Astrocyte (in vitro differentiated cells and primary cell): ENCODE measurements around the gene ERVH48-1. TPM values are rescaled to one million over a fixed set of nuclear protein-coding genes. Genes with fewer than 3 reads are reported as not detected.
"Not testable (repeated sequence)": the region's sequence is repeated elsewhere in the genome, so short reads cannot be mapped to it uniquely, and the experiment has no call there.

Experiments
- DNase-seq: peaks from one replicate; pipeline ENCODE4 v3.0.0-alpha.2; 2010; ENCODE audit warnings: low read depth
- FAIRE-seq: peaks from 2 replicates; lab custom pipeline; 2011; peaks lifted over from hg19 to GRCh38; lab: Jason Lieb, UNC
- H2AFZ ChIP-seq: 2 replicates; pipeline ENCODE4 v1.6.0; 2012; ENCODE audit warnings: low read depth, low read length, inconsistent platforms
- H3K27ac ChIP-seq: 2 replicates; pipeline ENCODE4 v1.5.1; 2011; ENCODE audit warnings: low read depth, low read length, inconsistent platforms
- H3K27me3 ChIP-seq: 2 replicates; pipeline ENCODE4 v1.6.0; 2011; ENCODE audit warnings: low read length, inconsistent platforms; ENCODE audit not compliant: insufficient read depth
- H3K36me3 ChIP-seq: 2 replicates; pipeline ENCODE4 v1.5.1; 2011; ENCODE audit warnings: low read length, inconsistent platforms; ENCODE audit not compliant: insufficient read depth
- H3K4me1 ChIP-seq: 2 replicates; pipeline ENCODE4 v1.5.1; 2011; ENCODE audit warnings: low read length, inconsistent platforms; ENCODE audit not compliant: insufficient read depth
- H3K4me2 ChIP-seq: 2 replicates; pipeline ENCODE4 v1.6.0; 2012; ENCODE audit warnings: low read length, inconsistent platforms
- H3K4me3 ChIP-seq: 2 replicates; pipeline ENCODE4 v1.5.1; 2011; ENCODE audit warnings: low read depth, mild to moderate bottlenecking, low read length, inconsistent platforms; ENCODE audit not compliant: insufficient read depth
- H3K79me2 ChIP-seq: 2 replicates; pipeline ENCODE4 v1.6.0; 2012; ENCODE audit warnings: mild to moderate bottlenecking, low read length, inconsistent platforms; ENCODE audit not compliant: insufficient read depth
- H3K9ac ChIP-seq: 2 replicates; pipeline ENCODE4 v1.6.0; 2012; ENCODE audit warnings: mild to moderate bottlenecking, low read length, inconsistent platforms
- H3K9me3 ChIP-seq: 2 replicates; pipeline ENCODE4 v1.5.1; 2012; ENCODE audit warnings: low read depth, mild to moderate bottlenecking, low read length, inconsistent platforms; ENCODE audit not compliant: insufficient read depth
- H4K20me1 ChIP-seq: 2 replicates; pipeline ENCODE4 v1.6.0; 2012; ENCODE audit warnings: low read length, inconsistent platforms; ENCODE audit not compliant: insufficient read depth
- H3K27ac Mint-ChIP-seq: one replicate; pipeline ENCODE4 v1.8.0; 2021; ENCODE audit warnings: mild to moderate bottlenecking, mixed read lengths; ENCODE audit not compliant: unreplicated experiment
- H3K27me3 Mint-ChIP-seq: one replicate; pipeline ENCODE4 v1.8.0; 2021; ENCODE audit warnings: low read depth, mixed read lengths; ENCODE audit not compliant: unreplicated experiment
- H3K36me3 Mint-ChIP-seq: one replicate; pipeline ENCODE4 v1.8.0; 2021; ENCODE audit warnings: low read depth, mixed read lengths; ENCODE audit not compliant: unreplicated experiment
- H3K4me1 Mint-ChIP-seq: one replicate; pipeline ENCODE4 v1.8.0; 2021; ENCODE audit warnings: low read depth, mixed read lengths; ENCODE audit not compliant: unreplicated experiment
- H3K4me3 Mint-ChIP-seq: one replicate; pipeline ENCODE4 v1.8.0; 2021; ENCODE audit warnings: mild to moderate bottlenecking, moderate library complexity, mixed read lengths; ENCODE audit not compliant: unreplicated experiment
- H3K9me3 Mint-ChIP-seq: one replicate; pipeline ENCODE4 v1.8.0; 2021; ENCODE audit warnings: mild to moderate bottlenecking, mixed read lengths; ENCODE audit not compliant: unreplicated experiment
- CTCF ChIP-seq: IDR thresholded peaks from 2 replicates; pipeline ENCODE4 v1.5.1; 2011; ENCODE audit warnings: low read depth, mild to moderate bottlenecking, inconsistent platforms, low read length, moderate library complexity; ENCODE audit not compliant: insufficient read depth
- EZH2 ChIP-seq: IDR thresholded peaks from 2 replicates; pipeline ENCODE4 v1.6.1; 2012; ENCODE audit warnings: mild to moderate bottlenecking, low read length, inconsistent platforms; ENCODE audit not compliant: insufficient read depth
- total RNA-seq: library from RNA; stranded (reverse); gene quantifications from 2 replicates; pipeline ENCODE4 v1.2.1, GENCODE V29; 2021

Gene ERVH48-1
- total RNA-seq, 1 donor from 2014 or later: 1.1 TPM

GRCh38 chr21:42880352-42880751, 45.1 kb downstream of the ERVH48-1 start:
- no peaks in the 10 kb centered on the region for H3K27me3 ChIP-seq
- no peak for TF ChIP-seq CTCF
- no peak for TF ChIP-seq EZH2
- peak overlapping the region; percentile 88 for H3K9ac ChIP-seq
- H2AFZ ChIP-seq: peak overlapping the region; percentile 90
- Mint-ChIP-seq H3K27ac (peak overlapping the region; percentile 95), H3K27me3 (no peaks in the 10 kb centered on the region), H3K4me3 (peak overlapping the region; percentile 99), H3K36me3 (no peaks in the 10 kb centered on the region), H3K9me3 (no peaks in the 10 kb centered on the region), H3K4me1 (peaks cover 3% of the 10 kb centered on the region)
- FAIRE-seq: no peak
- no peak overlapping the region for H3K27ac ChIP-seq
- DNase-seq: no peak
- peaks cover 5% of the 10 kb centered on the region for H4K20me1 ChIP-seq
- no peaks in the 10 kb centered on the region for H3K9me3 ChIP-seq
- peak overlapping the region; percentile 79 for H3K4me3 ChIP-seq
- H3K4me2 ChIP-seq: peak overlapping the region; percentile 98
- peaks cover 6% of the 10 kb centered on the region for H3K36me3 ChIP-seq
- H3K4me1 ChIP-seq: peaks cover 10% of the 10 kb centered on the region
- H3K79me2 ChIP-seq: peaks cover 51% of the 10 kb centered on the region

DNA sequence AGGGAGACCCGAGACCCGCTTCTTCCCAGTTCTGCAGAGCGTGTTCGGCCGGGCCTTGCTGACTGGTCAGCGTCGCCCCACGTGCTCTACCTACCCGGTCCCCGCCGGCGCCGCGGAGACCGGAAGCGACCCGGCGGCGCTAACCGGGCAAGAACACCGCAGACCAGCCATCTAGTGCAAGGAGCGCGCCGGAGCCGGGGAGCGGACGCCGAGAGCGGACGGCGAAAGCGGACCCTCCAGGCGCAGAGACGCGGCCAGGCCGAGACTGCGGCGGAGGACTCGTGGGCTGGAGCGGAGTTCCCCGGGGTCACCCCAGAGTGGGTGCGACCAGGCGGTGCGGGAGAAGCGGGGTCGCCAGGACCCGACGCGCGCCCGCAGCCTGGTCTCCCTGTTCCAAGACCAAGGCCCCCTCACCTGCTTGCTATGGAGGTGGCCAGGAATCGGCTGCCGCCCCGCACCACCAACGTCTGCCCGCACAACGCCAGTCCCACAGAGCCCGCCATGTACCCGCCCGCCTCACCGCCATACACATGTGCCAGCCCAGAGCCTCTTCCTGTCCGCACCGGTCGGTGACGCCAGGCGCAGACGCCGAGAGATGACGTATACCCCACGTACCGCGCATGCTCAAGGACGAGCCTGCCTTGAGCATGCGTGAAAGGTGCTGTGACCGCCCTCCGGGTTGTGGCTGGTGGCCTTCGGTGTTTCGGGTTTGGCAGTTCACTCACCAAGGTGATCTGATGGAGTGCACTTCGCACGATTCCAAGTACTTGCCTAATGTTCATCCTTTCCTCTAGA, 46.2 kb downstream of the ERVH48-1 start, which contains the start of gene WDR4:
WDR4 (minus strand) TSS at position 547 of the 795 bp plus-strand sequence; CDS start at position 503, 44 bp downstream.
- H3K9ac ChIP-seq: peak within 1 kb of the TSS; percentile 88
- peak within 1 kb of the TSS; percentile 98 for H3K4me2 ChIP-seq
- H2AFZ ChIP-seq: peak within 1 kb of the TSS; percentile 90
- peaks cover 6% of the 10 kb centered on the region for H3K36me3 ChIP-seq
- peak within 1 kb of the TSS; percentile 79 for H3K4me3 ChIP-seq
- Mint-ChIP-seq H3K27me3 (no peaks in the 10 kb centered on the region), H3K27ac (peak within 1 kb of the TSS; percentile 95), H3K4me3 (peak within 1 kb of the TSS; percentile 99), H3K9me3 (no peaks in the 10 kb centered on the region), H3K36me3 (no peaks in the 10 kb centered on the region), H3K4me1 (peaks cover 3% of the 10 kb centered on the region)
- H3K9me3 ChIP-seq: no peaks in the 10 kb centered on the region
- peak within 1 kb of the TSS; percentile 60 for H3K27ac ChIP-seq
- H4K20me1 ChIP-seq: peaks cover 5% of the 10 kb centered on the region
- TF ChIP-seq CTCF (no peak), EZH2 (no peak)
- no peak for FAIRE-seq
- DNase-seq: peak; percentile 93
- H3K79me2 ChIP-seq: peaks cover 51% of the 10 kb centered on the region
- H3K27me3 ChIP-seq: no peaks in the 10 kb centered on the region
- peaks cover 10% of the 10 kb centered on the region for H3K4me1 ChIP-seq

DNA sequence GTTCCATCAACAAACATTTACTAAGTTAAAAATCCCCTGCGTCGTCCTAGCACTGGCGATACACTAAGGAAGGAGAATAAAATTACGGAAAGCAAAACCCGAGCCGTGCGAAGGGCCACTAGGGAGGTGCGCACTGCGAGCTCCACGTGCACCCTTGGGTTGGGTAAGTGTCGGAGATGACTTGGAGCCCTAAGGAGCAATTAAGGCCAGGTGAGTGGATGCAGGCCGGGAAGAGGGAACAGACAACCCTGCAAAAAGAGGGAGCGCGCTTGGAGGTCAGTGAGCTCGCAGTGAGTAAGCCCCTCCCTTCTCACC, 46.8 kb downstream of the ERVH48-1 start:
- peaks cover 3% of the 10 kb centered on the region for H3K4me1 Mint-ChIP-seq
- Histone ChIP-seq H3K9me3 (no peaks in the 10 kb centered on the region), H3K27me3 (no peaks in the 10 kb centered on the region), H3K4me3 (peak overlapping the region; percentile 79), H3K4me1 (peaks cover 10% of the 10 kb centered on the region), H3K4me2 (peak overlapping the region; percentile 98), H2AFZ (peak overlapping the region; percentile 90), H3K79me2 (peaks cover 54% of the 10 kb centered on the region), H3K27ac (peak overlapping the region; percentile 60), H4K20me1 (peaks cover 5% of the 10 kb centered on the region), H3K9ac (peak overlapping the region; percentile 88), H3K36me3 (peaks cover 9% of the 10 kb centered on the region)
- DNase-seq (no peak), FAIRE-seq (no peak)
- no peaks in the 10 kb centered on the region for H3K36me3 Mint-ChIP-seq
- peak overlapping the region; percentile 95 for H3K27ac Mint-ChIP-seq
- TF ChIP-seq CTCF (no peak), EZH2 (no peak)
- H3K4me3 Mint-ChIP-seq: peak overlapping the region; percentile 99
- no peaks in the 10 kb centered on the region for H3K27me3 Mint-ChIP-seq
- H3K9me3 Mint-ChIP-seq: no peaks in the 10 kb centered on the region

DNA sequence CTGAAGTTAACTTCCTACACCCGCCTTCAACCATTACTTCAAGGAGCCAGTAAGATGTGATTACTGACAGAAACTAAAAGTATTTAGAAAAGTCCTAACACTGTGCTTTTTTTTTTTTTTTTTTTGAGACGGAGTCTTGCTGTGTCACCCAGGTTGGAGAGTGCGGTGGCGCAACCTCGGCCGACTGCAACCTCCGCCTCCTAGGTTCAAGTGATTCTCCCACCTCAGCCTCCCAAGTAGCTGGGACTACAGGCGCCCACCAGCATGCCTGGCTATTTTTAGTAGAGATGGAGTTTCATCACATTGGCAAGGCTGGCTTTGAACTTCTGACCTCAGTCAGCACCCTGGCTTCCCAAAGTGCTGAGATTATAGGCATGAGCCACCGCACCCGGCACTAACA, 49.6 kb downstream of the ERVH48-1 start:
- H3K27ac Mint-ChIP-seq, H3K4me1 Mint-ChIP-seq, H3K4me2 ChIP-seq, H3K36me3 Mint-ChIP-seq, H3K27me3 ChIP-seq, H3K4me3 ChIP-seq, FAIRE-seq, DNase-seq, H3K9me3 Mint-ChIP-seq, H3K9ac ChIP-seq, H3K9me3 ChIP-seq, H3K27me3 Mint-ChIP-seq, H3K4me3 Mint-ChIP-seq, H3K27ac ChIP-seq, H2AFZ ChIP-seq: not testable (repeated sequence)
- peaks cover 17% of the 10 kb centered on the region for H4K20me1 ChIP-seq
- H3K4me1 ChIP-seq: peaks cover 10% of the 10 kb centered on the region
- H3K79me2 ChIP-seq: peaks cover 72% of the 10 kb centered on the region
- peaks cover 28% of the 10 kb centered on the region for H3K36me3 ChIP-seq
